WTC11 (cell line): ENCODE results near the gene LAMC2. TPM values are rescaled to one million over a fixed set of nuclear protein-coding genes. Genes with fewer than 3 reads are reported as not detected.

Experiments used
- ATAC-seq: fragments of 200-7000 bp; cut with Tn5 transposase; 2 replicates; pipeline ENCODE4 v1.10.0; 2021; ENCODE audit warnings: mild to moderate bottlenecking, moderate library complexity
- CTCF ChIA-PET: fragments of 300-600 bp; sonication (Branson Sonifier 250); formaldehyde crosslinking; loops from one replicate; lab custom pipeline; 2021; ENCODE audit warnings: antibody characterized with exemption; lab: Charles Lee
- POLR2A ChIA-PET: fragments of 350-600 bp; sonication (Branson Sonifier 250); formaldehyde crosslinking; loops from one replicate; lab custom pipeline; 2021; ENCODE audit warnings: antibody characterized with exemption; lab: Charles Lee
- DNase-seq: peaks from one replicate; pipeline ENCODE4 v3.0.0; 2021; ENCODE audit warnings: low spot score
- H3K27ac Mint-ChIP-seq: 2 replicates; pipeline ENCODE4 v1.8.0; 2021; ENCODE audit warnings: mixed read lengths
- H3K27me3 Mint-ChIP-seq: 2 replicates; pipeline ENCODE4 v1.8.0; 2021; ENCODE audit warnings: low read depth, mild to moderate bottlenecking, moderate library complexity, mixed read lengths
- H3K36me3 Mint-ChIP-seq: 2 replicates; pipeline ENCODE4 v1.8.0; 2021; ENCODE audit warnings: mixed read lengths
- H3K4me1 Mint-ChIP-seq: 2 replicates; pipeline ENCODE4 v1.8.0; 2022; ENCODE audit warnings: mixed read lengths
- H3K4me3 Mint-ChIP-seq: 2 replicates; pipeline ENCODE4 v1.8.0; 2021; ENCODE audit warnings: mild to moderate bottlenecking, moderate library complexity, mixed read lengths
- H3K9me3 Mint-ChIP-seq: 2 replicates; pipeline ENCODE4 v1.8.0; 2021; ENCODE audit warnings: mixed read lengths
- ELF4 ChIP-seq: sonication (generic); formaldehyde crosslinking; IDR thresholded peaks from 2 replicates; pipeline ENCODE4 v1.8.1; 2022; ENCODE audit warnings: low read depth, mild to moderate bottlenecking, moderate library complexity, missing genetic modification reagents
- EMX1 ChIP-seq: fragments of 250-450 bp; sonication (Bioruptor Pico); IDR thresholded peaks from 2 replicates; pipeline ENCODE4 v1.8.0; 2021; ENCODE audit warnings: mild to moderate bottlenecking
- ESRRA ChIP-seq: sonication (generic); formaldehyde crosslinking; IDR thresholded peaks from 2 replicates; pipeline ENCODE4 v1.8.1; 2022; ENCODE audit warnings: mild to moderate bottlenecking, missing genetic modification reagents, borderline replicate concordance
- FOXK1 ChIP-seq: sonication (generic); formaldehyde crosslinking; IDR thresholded peaks from 2 replicates; pipeline ENCODE4 v1.8.0; 2022; ENCODE audit warnings: mild to moderate bottlenecking, moderate library complexity, missing genetic modification reagents
- GTF2I ChIP-seq: fragments of 250-450 bp; sonication (Bioruptor Pico); conservative IDR thresholded peaks from 2 replicates; pipeline ENCODE4 v1.4.0; 2021; ENCODE audit warnings: mild to moderate bottlenecking
- IRF2 ChIP-seq: sonication (generic); formaldehyde crosslinking; IDR thresholded peaks from 2 replicates; pipeline ENCODE4 v1.8.0; 2022; ENCODE audit warnings: low read depth, missing genetic modification reagents, borderline replicate concordance
- JUN ChIP-seq: sonication (generic); formaldehyde crosslinking; IDR thresholded peaks from 2 replicates; pipeline ENCODE4 v1.8.0; 2023; ENCODE audit warnings: mild to moderate bottlenecking, missing genetic modification reagents
- NFATC4 ChIP-seq: fragments of 250-450 bp; sonication (Bioruptor Pico); IDR thresholded peaks from 2 replicates; pipeline ENCODE4 v1.9.0; 2021; ENCODE audit warnings: mild to moderate bottlenecking
- NFE2L1 ChIP-seq: sonication (generic); formaldehyde crosslinking; IDR thresholded peaks from 2 replicates; pipeline ENCODE4 v1.8.1; 2023; ENCODE audit warnings: missing genetic modification reagents
- NR1H2 ChIP-seq: sonication (generic); formaldehyde crosslinking; IDR thresholded peaks from 2 replicates; pipeline ENCODE4 v1.9.0; 2021; ENCODE audit warnings: mild to moderate bottlenecking, moderate library complexity, missing genetic modification reagents
- PRRX2 ChIP-seq: fragments of 250-450 bp; sonication (Bioruptor Pico); IDR thresholded peaks from 2 replicates; pipeline ENCODE4 v1.8.0; 2021; ENCODE audit warnings: mild to moderate bottlenecking
- RELA ChIP-seq: sonication (generic); formaldehyde crosslinking; IDR thresholded peaks from 2 replicates; pipeline ENCODE4 v1.8.1; 2022; ENCODE audit warnings: missing genetic modification reagents, mild to moderate bottlenecking, borderline replicate concordance
- SMAD4 ChIP-seq: sonication (generic); formaldehyde crosslinking; IDR thresholded peaks from 2 replicates; pipeline ENCODE4 v1.8.0; 2022; ENCODE audit warnings: mild to moderate bottlenecking, missing genetic modification reagents
- SOX15 ChIP-seq: fragments of 250-450 bp; sonication (Bioruptor Pico); IDR thresholded peaks from 2 replicates; pipeline ENCODE4 v1.9.0; 2021; ENCODE audit warnings: mild to moderate bottlenecking
- TCF7 ChIP-seq: sonication (generic); formaldehyde crosslinking; IDR thresholded peaks from 2 replicates; pipeline ENCODE4 v1.8.0; 2022; ENCODE audit warnings: mild to moderate bottlenecking, low read depth, missing genetic modification reagents, moderate library complexity
- TEAD1 ChIP-seq: sonication (generic); formaldehyde crosslinking; IDR thresholded peaks from 2 replicates; pipeline ENCODE4 v1.8.0; 2022; ENCODE audit warnings: mild to moderate bottlenecking, missing genetic modification reagents
- TP53 ChIP-seq: sonication (generic); formaldehyde crosslinking; IDR thresholded peaks from 2 replicates; pipeline ENCODE4 v1.8.1; 2023; ENCODE audit warnings: mild to moderate bottlenecking, missing genetic modification reagents
- ZBTB21 ChIP-seq: sonication (generic); formaldehyde crosslinking; IDR thresholded peaks from 2 replicates; pipeline ENCODE4 v1.8.1; 2023; ENCODE audit warnings: mild to moderate bottlenecking, missing genetic modification reagents, borderline replicate concordance
- ZNF219 ChIP-seq: sonication (generic); formaldehyde crosslinking; IDR thresholded peaks from 2 replicates; pipeline ENCODE4 v1.8.0; 2023; ENCODE audit warnings: missing genetic modification reagents, mild to moderate bottlenecking, borderline replicate concordance
- ZNF232 ChIP-seq: sonication (generic); formaldehyde crosslinking; IDR thresholded peaks from 2 replicates; pipeline ENCODE4 v1.8.0; 2022; ENCODE audit warnings: mild to moderate bottlenecking, missing genetic modification reagents
- ZNF416 ChIP-seq: fragments of 250-450 bp; sonication (Bioruptor Pico); IDR thresholded peaks from 2 replicates; pipeline ENCODE4 v1.9.0; 2021; ENCODE audit warnings: mild to moderate bottlenecking, inconsistent platforms
- ZNF423 ChIP-seq: fragments of 250-450 bp; sonication (Bioruptor Pico); IDR thresholded peaks from 2 replicates; pipeline ENCODE4 v2.1.2; 2022; ENCODE audit warnings: mild to moderate bottlenecking, moderate library complexity
- ZNF671 ChIP-seq: fragments of 250-450 bp; sonication (Bioruptor Pico); IDR thresholded peaks from 2 replicates; pipeline ENCODE4 v1.8.0; 2021; ENCODE audit warnings: mild to moderate bottlenecking
- total RNA-seq: library from RNA; stranded (reverse); gene quantifications from 3 replicates; pipeline ENCODE4 v1.2.3, GENCODE V29; 2021
- TF ChIP-seq, protein P1 (sequence below): sonication (generic); formaldehyde crosslinking; IDR thresholded peaks from 2 replicates; pipeline ENCODE4 v1.8.1; 2022; ENCODE audit warnings: missing genetic modification reagents, borderline replicate concordance
- TF ChIP-seq, protein P2 (sequence below): sonication (generic); formaldehyde crosslinking; IDR thresholded peaks from 2 replicates; pipeline ENCODE4 v1.8.1; 2022; ENCODE audit warnings: low read depth, mild to moderate bottlenecking, moderate library complexity, missing genetic modification reagents, borderline replicate concordance
- TF ChIP-seq, protein P3 (sequence below): fragments of 250-450 bp; sonication (Bioruptor Pico); conservative IDR thresholded peaks from 2 replicates; pipeline ENCODE4 v1.9.0; 2021; ENCODE audit warnings: mild to moderate bottlenecking
- TF ChIP-seq, protein P4 (sequence below): sonication (generic); formaldehyde crosslinking; IDR thresholded peaks from 2 replicates; pipeline ENCODE4 v1.8.1; 2023; ENCODE audit warnings: mild to moderate bottlenecking, missing genetic modification reagents, moderate library complexity
- TF ChIP-seq, protein P5 (sequence below): sonication (generic); formaldehyde crosslinking; IDR thresholded peaks from 2 replicates; pipeline ENCODE4 v1.8.1; 2022; ENCODE audit warnings: low read depth, missing genetic modification reagents, borderline replicate concordance

The LAMC2 gene
- total RNA-seq, 1 experiment from 2014 or later, result 7.9 TPM

DNA sequence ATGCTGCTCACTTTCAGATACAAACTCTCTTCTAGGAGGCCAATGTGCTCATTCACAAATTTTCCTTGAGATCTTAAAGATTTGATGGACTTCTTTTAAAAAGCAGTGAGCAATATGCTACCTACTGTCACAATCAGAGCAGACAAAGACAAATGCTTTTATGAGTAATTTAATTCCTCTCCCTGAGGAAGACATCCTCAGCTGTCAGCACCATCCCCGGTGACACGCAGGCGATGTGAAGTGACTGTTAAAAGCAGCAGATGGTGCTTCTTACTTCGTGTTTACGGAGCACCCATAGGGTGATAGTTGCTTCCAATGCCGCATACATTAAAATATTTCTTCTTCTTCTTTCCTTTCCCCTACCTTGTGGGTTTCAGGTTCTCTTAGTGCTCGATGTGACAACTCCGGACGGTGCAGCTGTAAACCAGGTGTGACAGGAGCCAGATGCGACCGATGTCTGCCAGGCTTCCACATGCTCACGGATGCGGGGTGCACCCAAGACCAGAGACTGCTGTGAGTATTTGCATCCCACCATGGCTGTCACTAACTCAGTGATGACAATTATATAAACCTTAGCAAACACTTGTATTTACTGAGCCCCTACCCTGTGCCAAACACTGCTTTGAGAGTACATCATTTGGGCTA, 29.1 kb downstream of the LAMC2 start:
- ChIA-PET POLR2A (no interaction called here), CTCF (interaction anchor here (2.7 to 3.5 kb wide), 2 partner anchors 13 to 20 kb away, joined by 11 to 13 read pairs; no protein-coding TSS in a partner anchor)
- TF ChIP-seq SOX15 (CRISPR knock-in tag), result no peak
- no peak for TF ChIP-seq NFATC4 (CRISPR knock-in tag)
- no peak for TF ChIP-seq FOXK1 (CRISPR knock-in tag)
- TF ChIP-seq, protein P1, sequence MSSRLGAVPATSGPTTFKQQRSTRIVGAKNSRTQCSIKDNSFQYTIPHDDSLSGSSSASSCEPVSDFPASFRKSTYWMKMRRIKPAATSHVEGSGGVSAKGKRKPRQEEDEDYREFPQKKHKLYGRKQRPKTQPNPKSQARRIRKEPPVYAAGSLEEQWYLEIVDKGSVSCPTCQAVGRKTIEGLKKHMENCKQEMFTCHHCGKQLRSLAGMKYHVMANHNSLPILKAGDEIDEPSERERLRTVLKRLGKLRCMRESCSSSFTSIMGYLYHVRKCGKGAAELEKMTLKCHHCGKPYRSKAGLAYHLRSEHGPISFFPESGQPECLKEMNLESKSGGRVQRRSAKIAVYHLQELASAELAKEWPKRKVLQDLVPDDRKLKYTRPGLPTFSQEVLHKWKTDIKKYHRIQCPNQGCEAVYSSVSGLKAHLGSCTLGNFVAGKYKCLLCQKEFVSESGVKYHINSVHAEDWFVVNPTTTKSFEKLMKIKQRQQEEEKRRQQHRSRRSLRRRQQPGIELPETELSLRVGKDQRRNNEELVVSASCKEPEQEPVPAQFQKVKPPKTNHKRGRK (CRISPR knock-in tag), result no peak
- TF ChIP-seq TP53, result no peak
- TF ChIP-seq, protein P2, sequence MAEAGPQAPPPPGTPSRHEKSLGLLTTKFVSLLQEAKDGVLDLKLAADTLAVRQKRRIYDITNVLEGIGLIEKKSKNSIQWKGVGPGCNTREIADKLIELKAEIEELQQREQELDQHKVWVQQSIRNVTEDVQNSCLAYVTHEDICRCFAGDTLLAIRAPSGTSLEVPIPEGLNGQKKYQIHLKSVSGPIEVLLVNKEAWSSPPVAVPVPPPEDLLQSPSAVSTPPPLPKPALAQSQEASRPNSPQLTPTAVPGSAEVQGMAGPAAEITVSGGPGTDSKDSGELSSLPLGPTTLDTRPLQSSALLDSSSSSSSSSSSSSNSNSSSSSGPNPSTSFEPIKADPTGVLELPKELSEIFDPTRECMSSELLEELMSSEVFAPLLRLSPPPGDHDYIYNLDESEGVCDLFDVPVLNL (CRISPR knock-in tag), result no peak
- TF ChIP-seq TEAD1 (CRISPR knock-in tag), result no peak
- TF ChIP-seq ZNF671 (CRISPR knock-in tag), result no peak
- no peak for TF ChIP-seq NR1H2
- TF ChIP-seq ZNF423 (CRISPR knock-in tag), result no peak
- TF ChIP-seq GTF2I (CRISPR knock-in tag), result no peak
- TF ChIP-seq, protein P3, sequence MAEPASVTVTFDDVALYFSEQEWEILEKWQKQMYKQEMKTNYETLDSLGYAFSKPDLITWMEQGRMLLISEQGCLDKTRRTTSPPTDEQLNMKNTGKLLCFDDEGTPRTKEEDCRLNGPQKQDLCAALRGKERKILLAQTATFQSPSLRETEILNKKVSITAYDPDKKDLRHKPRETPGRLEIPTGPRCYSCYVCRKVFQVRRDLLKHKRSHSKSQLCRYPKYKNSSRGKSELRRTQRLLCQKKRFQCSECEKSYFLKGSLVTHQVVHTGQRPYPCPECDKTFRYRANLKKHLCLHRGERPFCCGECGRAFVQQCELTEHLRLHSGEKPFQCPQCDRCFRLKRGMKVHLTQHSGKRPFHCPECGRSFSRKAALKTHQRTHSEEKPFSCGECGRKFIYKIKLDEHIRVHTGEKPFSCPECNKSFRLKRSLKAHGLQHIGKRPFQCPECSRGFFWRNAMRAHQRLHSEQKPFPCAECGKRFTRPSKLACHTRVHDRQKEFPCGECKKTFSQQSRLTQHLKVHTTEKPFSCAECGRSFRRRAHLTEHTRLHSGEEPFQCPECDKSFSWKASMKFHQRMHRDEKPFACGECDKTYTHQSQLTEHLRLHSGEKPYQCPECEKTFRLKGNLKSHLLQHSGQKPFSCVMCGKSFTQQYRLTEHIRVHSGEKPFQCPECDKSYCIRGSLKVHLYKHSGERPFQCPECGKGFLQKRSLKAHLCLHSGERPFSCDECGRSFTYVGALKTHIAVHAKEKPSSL, result no peak
- no peak overlapping the region for H3K4me3 Mint-ChIP-seq
- no peaks in the 10 kb centered on the region for H3K9me3 Mint-ChIP-seq
- ATAC-seq, result no peak
- peaks cover 26% of the 10 kb centered on the region for H3K4me1 Mint-ChIP-seq
- DNase-seq, result no peak
- no peak overlapping the region for H3K27ac Mint-ChIP-seq
- no peaks in the 10 kb centered on the region for H3K27me3 Mint-ChIP-seq
- H3K36me3 Mint-ChIP-seq, result no peaks in the 10 kb centered on the region

DNA sequence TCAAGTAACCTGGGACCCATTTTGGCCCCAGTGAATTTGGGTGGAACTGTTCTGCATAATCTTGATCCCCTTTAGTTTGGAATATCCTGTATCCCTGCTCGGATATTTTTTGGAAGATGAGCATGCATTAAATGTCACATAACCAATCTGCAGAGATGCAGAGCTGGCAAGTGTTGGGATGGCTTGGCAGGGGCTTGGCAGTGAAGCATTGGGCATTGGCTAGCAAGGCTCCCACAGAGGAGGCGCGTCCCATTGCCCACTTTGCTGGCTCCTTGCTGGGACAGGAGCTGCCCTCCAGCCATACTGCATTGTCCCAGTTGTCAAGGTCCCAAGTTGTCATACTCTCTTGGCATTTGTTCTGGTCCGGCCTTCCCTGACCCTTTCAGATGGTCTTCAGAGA, 29.9 kb downstream of the LAMC2 start:
- ChIA-PET POLR2A (no interaction called here), CTCF (interaction anchor here (1.4 to 3.5 kb wide), 3 partner anchors 12 to 253 kb away, joined by 3 to 13 read pairs (median 11); no protein-coding TSS in a partner anchor)
- Mint-ChIP-seq H3K36me3 (no peaks in the 10 kb centered on the region), H3K27me3 (no peaks in the 10 kb centered on the region), H3K9me3 (no peaks in the 10 kb centered on the region), H3K4me1 (peaks cover 26% of the 10 kb centered on the region), H3K4me3 (no peak overlapping the region), H3K27ac (no peak overlapping the region)
- ATAC-seq (no peak), DNase-seq (no peak)
- TF ChIP-seq JUN (CRISPR knock-in tag), result no peak
- TF ChIP-seq, protein P4, sequence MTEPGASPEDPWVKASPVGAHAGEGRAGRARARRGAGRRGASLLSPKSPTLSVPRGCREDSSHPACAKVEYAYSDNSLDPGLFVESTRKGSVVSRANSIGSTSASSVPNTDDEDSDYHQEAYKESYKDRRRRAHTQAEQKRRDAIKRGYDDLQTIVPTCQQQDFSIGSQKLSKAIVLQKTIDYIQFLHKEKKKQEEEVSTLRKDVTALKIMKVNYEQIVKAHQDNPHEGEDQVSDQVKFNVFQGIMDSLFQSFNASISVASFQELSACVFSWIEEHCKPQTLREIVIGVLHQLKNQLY (CRISPR knock-in tag), result no peak
- TF ChIP-seq ELF4 (CRISPR knock-in tag), result no peak
- no peak for TF ChIP-seq NFE2L1 (CRISPR knock-in tag)
- TF ChIP-seq TEAD1 (CRISPR knock-in tag), result no peak
- TF ChIP-seq TCF7, result no peak
- no peak for TF ChIP-seq NR1H2
- TF ChIP-seq ESRRA (CRISPR knock-in tag), result no peak
- no peak for TF ChIP-seq ZNF219
- TF ChIP-seq ZNF232 (CRISPR knock-in tag), result no peak
- TF ChIP-seq PRRX2, result no peak
- no peak for TF ChIP-seq NFATC4 (CRISPR knock-in tag)
- TF ChIP-seq ZNF416 (CRISPR knock-in tag), result no peak
- TF ChIP-seq SMAD4 (CRISPR knock-in tag), result no peak
- TF ChIP-seq EMX1, result no peak
- TF ChIP-seq, protein P1 (CRISPR knock-in tag), result no peak
- no peak for TF ChIP-seq IRF2 (CRISPR knock-in tag)
- no peak for TF ChIP-seq RELA (CRISPR knock-in tag)
- no peak for TF ChIP-seq ZBTB21
- TF ChIP-seq, protein P5, sequence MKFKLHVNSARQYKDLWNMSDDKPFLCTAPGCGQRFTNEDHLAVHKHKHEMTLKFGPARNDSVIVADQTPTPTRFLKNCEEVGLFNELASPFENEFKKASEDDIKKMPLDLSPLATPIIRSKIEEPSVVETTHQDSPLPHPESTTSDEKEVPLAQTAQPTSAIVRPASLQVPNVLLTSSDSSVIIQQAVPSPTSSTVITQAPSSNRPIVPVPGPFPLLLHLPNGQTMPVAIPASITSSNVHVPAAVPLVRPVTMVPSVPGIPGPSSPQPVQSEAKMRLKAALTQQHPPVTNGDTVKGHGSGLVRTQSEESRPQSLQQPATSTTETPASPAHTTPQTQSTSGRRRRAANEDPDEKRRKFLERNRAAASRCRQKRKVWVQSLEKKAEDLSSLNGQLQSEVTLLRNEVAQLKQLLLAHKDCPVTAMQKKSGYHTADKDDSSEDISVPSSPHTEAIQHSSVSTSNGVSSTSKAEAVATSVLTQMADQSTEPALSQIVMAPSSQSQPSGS (CRISPR knock-in tag), result no peak
